Stimulated activated CD8-positive, alpha-beta memory T cell treated with anti-CD3 and anti-CD28 coated beads, Interleukin-12 subunit alpha, Interleukin-12 subunit beta, amount 100 ng/mL, for 24 hours (primary cell): ENCODE results near the gene B3GNT7.
"Not testable (repeated sequence)": the region's sequence is repeated elsewhere in the genome, so short reads cannot be mapped to it uniquely, and the experiment has no call there.

Experiments
- DNase-seq: peaks from one replicate; pipeline ENCODE4 v3.0.0-alpha.2; 2020; ENCODE audit errors: extremely low read depth

Gene B3GNT7

GRCh38 chr2:231364961-231365810 lies 30.3 kb upstream of the B3GNT7 start:
- DNase-seq = no peak

- DNase-seq = no peak
Observed at GRCh38 chr2:231367178-231367577, 28.3 kb upstream of the B3GNT7 start.

- no peak for DNase-seq
Observed at GRCh38 chr2:231369580-231370428, 25.7 kb upstream of the B3GNT7 start.

- no peak for DNase-seq
Observed at GRCh38 chr2:231370429-231370748, 25.1 kb upstream of the B3GNT7 start.

DNA sequence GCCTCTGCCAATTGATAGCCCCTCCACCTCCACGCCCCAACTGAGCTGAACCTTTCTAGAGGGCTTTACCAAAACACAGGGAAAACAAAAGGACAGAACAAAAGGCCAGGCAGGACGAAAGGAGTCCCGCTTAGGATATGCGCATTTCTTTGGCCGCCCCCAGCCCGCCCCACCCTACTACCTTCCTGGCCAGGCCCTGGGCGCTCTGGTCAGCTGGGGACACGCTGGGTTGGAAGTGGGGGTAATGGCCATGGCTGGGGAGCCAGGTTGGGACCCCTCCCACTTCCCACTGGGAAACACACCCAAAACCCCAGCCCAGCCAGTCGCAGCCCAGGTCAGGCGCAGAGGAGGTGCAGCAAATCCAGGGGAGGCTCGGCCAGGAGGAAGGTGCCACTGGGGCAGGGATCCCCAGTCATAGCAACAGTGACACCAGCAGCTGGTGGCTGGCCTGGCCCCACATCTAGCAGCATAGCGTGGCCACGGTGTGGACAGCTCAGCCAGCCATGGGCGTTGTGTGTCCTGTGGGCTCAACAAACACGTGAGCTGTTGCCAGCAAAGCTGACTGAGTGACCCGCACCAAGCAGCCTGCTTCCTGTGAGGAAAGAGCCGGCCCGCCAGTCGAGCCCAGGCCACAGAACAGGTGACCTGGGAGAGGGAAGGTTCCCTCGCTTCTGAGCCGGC lies 24.6 kb upstream of the B3GNT7 start:
- DNase-seq = no peak

GRCh38 chr2:231371430-231372054 lies 24.0 kb upstream of the B3GNT7 start:
- DNase-seq = no peak

DNA sequence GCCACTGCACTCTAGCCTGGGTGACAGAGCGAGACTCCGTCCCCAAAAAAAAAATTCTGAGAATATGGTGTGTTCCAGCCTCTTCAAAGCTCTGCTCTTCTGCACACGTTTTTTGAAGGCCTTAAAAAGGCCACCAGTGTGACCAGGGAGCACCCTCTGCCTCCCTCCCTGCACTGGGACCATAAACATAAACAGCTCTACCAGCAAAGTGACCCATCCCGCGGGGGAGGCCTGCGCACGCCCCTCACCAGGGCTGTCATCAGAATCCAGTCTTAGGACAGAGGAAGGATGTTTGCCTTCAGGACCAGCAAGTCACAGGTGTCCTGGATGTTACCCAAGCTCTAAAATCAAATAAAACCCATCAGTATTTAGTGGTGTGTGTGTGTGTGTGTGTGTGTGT lies 23.2 kb upstream of the B3GNT7 start:
- DNase-seq = no peak

GRCh38 chr2:231373184-231373583 lies 22.3 kb upstream of the B3GNT7 start:
- no peak for DNase-seq

- no peak for DNase-seq
Observed at GRCh38 chr2:231373786-231374349, 21.6 kb upstream of the B3GNT7 start.

DNA sequence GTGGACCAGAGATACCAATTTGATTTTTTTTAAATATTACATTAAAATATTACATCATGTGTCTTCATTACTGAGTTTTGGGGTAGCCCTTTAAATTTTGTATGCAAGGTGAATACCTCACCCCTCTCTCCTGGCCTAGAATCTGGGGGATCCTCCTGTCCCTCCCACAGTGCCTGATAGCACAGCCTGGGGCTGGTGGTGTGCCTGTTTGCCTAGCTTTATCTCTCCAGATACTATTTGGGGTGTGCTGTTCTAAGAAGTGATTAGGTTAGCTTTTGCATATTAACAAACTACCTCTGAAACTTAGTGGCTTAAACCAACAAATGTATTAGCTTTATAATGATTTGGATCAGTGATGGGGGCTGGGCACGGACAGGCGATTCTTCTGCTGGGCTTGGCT lies 20.7 kb upstream of the B3GNT7 start:
- DNase-seq = no peak

- not testable (repeated sequence) for DNase-seq
Observed at GRCh38 chr2:231375994-231376615, 19.4 kb upstream of the B3GNT7 start.

- no peak for DNase-seq
Observed at GRCh38 chr2:231376857-231377256, 18.7 kb upstream of the B3GNT7 start.

DNA sequence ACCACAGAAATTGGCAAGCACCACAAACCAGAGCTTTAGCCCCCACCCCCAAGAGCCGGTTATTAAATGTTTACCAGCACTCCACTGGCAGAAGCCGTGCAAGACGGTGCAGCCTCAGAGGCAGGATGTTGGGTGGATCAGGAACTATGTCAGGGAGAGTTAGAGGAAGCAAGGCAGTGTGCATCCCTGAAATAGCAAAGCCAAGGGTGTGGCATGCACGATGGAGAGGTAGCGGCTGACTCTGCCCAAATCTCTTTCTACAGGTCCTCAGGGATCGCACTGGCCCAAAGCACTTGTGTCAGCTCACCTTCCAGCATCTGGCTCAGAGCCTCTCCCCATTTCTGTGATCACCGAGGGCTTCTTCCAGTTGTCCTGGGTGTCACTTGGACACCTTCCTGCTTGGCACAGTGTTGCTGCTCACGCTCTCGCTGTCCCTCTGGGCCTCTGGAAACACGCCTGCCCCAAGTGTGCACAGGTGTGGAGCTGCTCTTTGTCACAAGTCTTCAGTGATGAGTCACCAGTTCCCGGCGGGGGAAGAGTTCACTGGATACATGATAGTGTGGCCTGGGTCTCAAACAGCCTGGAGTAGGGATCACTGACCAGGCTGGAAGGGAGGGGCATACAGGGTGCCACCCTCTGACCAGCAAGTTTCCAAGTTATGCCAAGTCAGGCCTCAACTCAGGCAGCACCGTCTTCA lies 17.3 kb upstream of the B3GNT7 start:
- DNase-seq = no peak

DNA sequence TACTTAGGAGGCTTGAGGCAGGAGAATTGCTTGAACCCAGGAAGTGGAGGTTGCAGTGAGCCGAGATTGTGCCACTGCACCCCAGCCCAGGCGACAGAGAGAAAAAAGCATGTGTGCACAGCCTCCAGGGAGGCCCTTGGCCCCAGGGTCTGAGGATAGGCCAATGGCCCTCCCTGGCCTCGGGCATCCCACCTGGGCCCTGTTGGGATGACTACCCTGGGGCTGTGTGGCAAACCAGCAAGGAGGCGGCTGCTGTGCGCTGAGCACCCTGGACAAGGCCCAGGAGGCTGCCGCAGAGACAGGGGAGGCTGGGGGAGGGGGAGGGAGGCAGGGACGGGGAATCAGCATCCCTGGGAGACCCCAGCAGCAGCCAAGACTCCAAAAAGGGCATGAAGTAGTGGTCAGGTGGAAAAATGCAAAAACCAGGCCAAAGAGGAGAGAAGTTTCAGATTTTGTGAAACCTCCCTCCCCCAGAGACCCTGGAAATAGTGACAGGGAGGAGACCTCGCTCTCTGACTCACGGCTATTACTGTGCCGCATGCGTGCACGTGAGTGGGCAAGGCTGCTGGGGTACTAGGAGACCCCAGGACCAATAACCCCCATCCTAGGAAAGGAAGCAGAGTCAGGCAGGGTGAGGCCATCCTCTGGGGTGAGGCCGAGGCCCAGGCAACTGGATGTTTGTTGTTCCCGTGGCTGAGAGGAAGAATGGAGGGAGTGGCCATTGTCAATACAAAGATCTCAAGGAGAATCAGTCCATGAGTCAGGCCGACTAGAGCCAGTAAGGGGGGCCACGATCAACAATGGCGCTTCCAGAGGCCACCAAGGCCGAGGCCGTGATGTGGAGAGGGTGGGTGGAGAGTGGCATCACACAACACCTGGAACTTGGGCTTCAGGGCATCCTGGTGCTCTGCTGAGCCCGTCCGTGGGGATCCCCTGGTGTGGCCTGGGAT lies 16.0 kb upstream of the B3GNT7 start:
- DNase-seq = no peak

DNA sequence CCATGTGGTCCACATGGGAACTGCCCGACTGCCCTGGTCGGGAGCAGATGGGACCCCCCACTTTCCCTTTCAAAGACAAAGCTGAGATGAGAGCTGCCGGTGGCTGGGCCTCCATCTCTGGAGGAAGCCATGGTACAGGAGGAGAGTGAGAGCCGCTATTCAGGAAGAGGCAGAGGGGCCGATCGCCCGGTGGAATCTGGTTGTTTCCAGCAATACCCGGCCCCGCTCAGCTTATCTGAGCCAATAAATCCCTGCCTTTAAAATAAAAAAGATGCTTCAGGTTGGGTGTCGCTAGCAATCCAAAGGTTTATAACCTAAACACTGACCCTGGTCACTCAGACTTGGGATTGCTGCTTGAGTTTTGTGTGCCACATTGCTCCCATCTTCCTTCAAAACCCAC lies 15.2 kb upstream of the B3GNT7 start:
- no peak for DNase-seq

GRCh38 chr2:231380991-231381847 lies 14.3 kb upstream of the B3GNT7 start:
- DNase-seq = no peak

DNA sequence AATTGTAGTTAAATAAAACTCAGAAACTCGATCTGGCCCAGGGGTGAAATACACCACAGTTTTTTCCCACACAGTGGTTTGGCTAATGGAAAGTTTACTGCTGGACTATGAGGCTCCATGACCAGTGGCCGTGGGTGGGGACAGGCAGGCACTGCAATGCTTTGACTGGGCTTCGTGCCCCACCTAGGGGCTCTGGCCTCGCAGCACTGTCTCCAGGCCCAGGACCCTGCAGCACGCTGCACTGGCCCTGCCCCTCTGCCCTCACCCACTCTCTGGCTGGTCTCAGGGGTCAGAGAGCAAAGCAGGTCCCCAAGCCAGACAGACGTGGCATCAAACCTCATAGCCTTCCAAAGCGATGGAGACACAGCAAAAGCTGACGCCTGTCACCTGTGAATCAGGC lies 13.4 kb upstream of the B3GNT7 start:
- DNase-seq = no peak

- DNase-seq = no peak
Observed at GRCh38 chr2:231383416-231384108, 11.9 kb upstream of the B3GNT7 start.
